Panc1 (cell line): ENCODE measurements around the gene USP48. TPM values are rescaled to one million over a fixed set of nuclear protein-coding genes. Genes with fewer than 3 reads are reported as not detected.

ENCODE experiments used
- ATAC-seq: fragments of 200-7000 bp; cut with Tn5 transposase; 2 replicates; pipeline ENCODE4 v1.9.1; 2020; ENCODE audit warnings: mild to moderate bottlenecking, moderate library complexity
- BruUV-seq: library from RNA; stranded (reverse); fragments of 400-500 nt; replicated peaks from 2 replicates; lab custom pipeline; 2021; lab: Mats Ljungman, UMichigan
- CTCF ChIA-PET: fragments of 300-600 bp; sonication (Branson Sonifier 250); formaldehyde crosslinking; loops from one replicate; lab custom pipeline; 2022; ENCODE audit warnings: antibody characterized with exemption; lab: Charles Lee
- POLR2A ChIA-PET: fragments of 300-600 bp; sonication (Branson Sonifier 250); formaldehyde crosslinking; loops from one replicate; lab custom pipeline; 2022; ENCODE audit warnings: antibody characterized with exemption; lab: Charles Lee
- DNase-seq: peaks from one replicate; pipeline ENCODE4 v3.0.0-alpha.2; 2010; ENCODE audit warnings: low read depth, low spot score
- H3K27ac ChIP-seq: 2 replicates; pipeline ENCODE4 v1.5.1; 2011; ENCODE audit warnings: mild to moderate bottlenecking, low read length, inconsistent platforms
- H3K27me3 ChIP-seq: fragments of 200-500 bp; sonication (Bioruptor generic); 2 replicates; pipeline ENCODE4 v1.6.0; 2014; ENCODE audit warnings: low read length, inconsistent platforms; ENCODE audit not compliant: control insufficient read depth, insufficient read depth
- H3K36me3 ChIP-seq: fragments of 200-500 bp; sonication (Bioruptor generic); 2 replicates; pipeline ENCODE4 v1.5.1; 2014; ENCODE audit warnings: inconsistent platforms, mild to moderate bottlenecking, low read length, moderate library complexity; ENCODE audit not compliant: control insufficient read depth, insufficient read depth
- H3K4me1 ChIP-seq: 2 replicates; pipeline ENCODE4 v1.5.1; 2011; ENCODE audit warnings: inconsistent platforms, mild to moderate bottlenecking, low read length, moderate library complexity; ENCODE audit not compliant: control insufficient read depth, insufficient read depth
- H3K4me3 ChIP-seq, 2 experiments: 2 replicates each; pipeline ENCODE4 v1.5.1; 2011 to 2012; ENCODE audit warnings: low read depth in 2 of 2, low read length in 2 of 2, mild to moderate bottlenecking in 2 of 2, inconsistent platforms in 1 of 2, moderate library complexity in 1 of 2
- H3K9me3 ChIP-seq: fragments of 200-500 bp; sonication (Bioruptor generic); 2 replicates; pipeline ENCODE4 v1.5.1; 2014; ENCODE audit warnings: low read depth, mild to moderate bottlenecking, inconsistent platforms, low read length, moderate library complexity; ENCODE audit not compliant: control insufficient read depth, insufficient read depth
- POLR2AphosphoS5 ChIP-seq: IDR thresholded peaks from 2 replicates; pipeline ENCODE4 v1.6.1; 2012; ENCODE audit warnings: mild to moderate bottlenecking, low read depth, low read length, moderate library complexity
- SIN3A ChIP-seq: IDR thresholded peaks from 2 replicates; pipeline ENCODE4 v1.6.1; 2012; ENCODE audit warnings: low read depth, mild to moderate bottlenecking, low read length, moderate library complexity, borderline replicate concordance; ENCODE audit not compliant: insufficient read depth
- TCF7L2 ChIP-seq: IDR thresholded peaks from 2 replicates; pipeline ENCODE4 v1.6.1; 2011; ENCODE audit warnings: mild to moderate bottlenecking, low read depth, low read length, inconsistent platforms
- in situ Hi-C: cut with HindIII; loops from 2 replicates; pipeline ENCODE4 v1.10.0; 2016; ENCODE audit warnings: low sequenced_read_pairs, low pct_unique_long_range_greater_than_20kb
- intact Hi-C: fragments of 100-400 bp; cut with micrococcal nuclease; formaldehyde crosslinking; loops from one replicate; pipeline ENCODE4 v1.10.0; 2022; ENCODE audit not compliant: unreplicated experiment
- total RNA-seq: library from RNA; stranded (reverse); gene quantifications from one replicate; pipeline ENCODE4 v1.2.1, GENCODE V29; 2021; ENCODE audit not compliant: unreplicated experiment
- TF ChIP-seq, protein P1 (sequence below): fragments of 450-650 bp; IDR thresholded peaks from 2 replicates; pipeline ENCODE4 v1.5.1; 2017; ENCODE audit warnings: mild to moderate bottlenecking
- TF ChIP-seq, protein P2 (sequence below), 2 experiments: IDR thresholded peaks; 2 replicates each; pipeline ENCODE4 v1.6.1; 2011 to 2012; ENCODE audit warnings: low read depth in 2 of 2, control low read depth in 1 of 2, low read length in 1 of 2, mild to moderate bottlenecking in 1 of 2, moderate library complexity in 1 of 2; ENCODE audit not compliant: insufficient read depth in 1 of 2

USP48 gene
- total RNA-seq, 1 experiment from 2014 or later = 71.6 TPM

DNA sequence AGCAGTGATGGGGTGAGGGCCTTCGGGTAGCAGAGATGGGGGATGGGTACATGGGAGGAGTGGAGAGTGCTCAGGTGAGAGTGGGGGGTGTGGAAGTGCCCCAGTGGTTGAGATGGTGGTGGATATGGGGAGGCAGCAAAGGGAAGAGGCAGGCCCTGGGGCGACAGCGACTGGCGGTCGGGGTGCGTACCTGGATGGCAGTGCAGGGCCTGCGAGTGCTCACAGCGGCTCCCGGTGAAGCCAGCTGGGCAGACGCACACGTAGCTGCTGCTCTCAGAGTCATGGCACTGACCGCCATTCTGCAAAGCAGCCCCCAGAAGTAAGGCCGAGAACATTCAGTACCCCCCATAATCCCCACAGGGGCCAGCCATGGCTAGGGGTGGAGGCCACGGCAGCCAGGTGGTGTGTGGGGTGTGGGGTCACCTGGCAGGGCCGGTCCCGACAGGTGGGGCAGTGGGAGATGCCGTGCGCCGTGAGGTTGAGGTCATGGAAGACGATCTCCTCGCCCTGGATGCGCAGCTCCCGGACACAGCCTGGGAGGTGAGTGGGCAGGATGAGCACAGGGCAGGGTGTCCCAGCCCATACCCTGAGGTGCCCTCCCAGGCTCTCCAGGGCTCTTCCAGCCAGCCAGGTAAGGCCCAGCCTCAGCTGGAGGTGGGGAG lies 48.0 kb upstream of the USP48 start:
- ChIA-PET POLR2A (no interaction called here), CTCF (no interaction called here)
- intact Hi-C loops (no loop called here), in situ Hi-C loops (no loop called here)
- no peaks in the 10 kb centered on the region for H3K27me3 ChIP-seq
- BruUV-seq = no TSS peak
- H3K4me3 ChIP-seq = no peak overlapping the region
- H3K9me3 ChIP-seq = no peaks in the 10 kb centered on the region
- H3K4me1 ChIP-seq = no peaks in the 10 kb centered on the region
- no peak overlapping the region for H3K27ac ChIP-seq
- DNase-seq (no peak), ATAC-seq (no peak)
- TF ChIP-seq, protein P1, sequence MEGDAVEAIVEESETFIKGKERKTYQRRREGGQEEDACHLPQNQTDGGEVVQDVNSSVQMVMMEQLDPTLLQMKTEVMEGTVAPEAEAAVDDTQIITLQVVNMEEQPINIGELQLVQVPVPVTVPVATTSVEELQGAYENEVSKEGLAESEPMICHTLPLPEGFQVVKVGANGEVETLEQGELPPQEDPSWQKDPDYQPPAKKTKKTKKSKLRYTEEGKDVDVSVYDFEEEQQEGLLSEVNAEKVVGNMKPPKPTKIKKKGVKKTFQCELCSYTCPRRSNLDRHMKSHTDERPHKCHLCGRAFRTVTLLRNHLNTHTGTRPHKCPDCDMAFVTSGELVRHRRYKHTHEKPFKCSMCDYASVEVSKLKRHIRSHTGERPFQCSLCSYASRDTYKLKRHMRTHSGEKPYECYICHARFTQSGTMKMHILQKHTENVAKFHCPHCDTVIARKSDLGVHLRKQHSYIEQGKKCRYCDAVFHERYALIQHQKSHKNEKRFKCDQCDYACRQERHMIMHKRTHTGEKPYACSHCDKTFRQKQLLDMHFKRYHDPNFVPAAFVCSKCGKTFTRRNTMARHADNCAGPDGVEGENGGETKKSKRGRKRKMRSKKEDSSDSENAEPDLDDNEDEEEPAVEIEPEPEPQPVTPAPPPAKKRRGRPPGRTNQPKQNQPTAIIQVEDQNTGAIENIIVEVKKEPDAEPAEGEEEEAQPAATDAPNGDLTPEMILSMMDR = no peak
- H3K36me3 ChIP-seq = peaks cover 9% of the 10 kb centered on the region; the same call in 1 of the 2 replicates

DNA sequence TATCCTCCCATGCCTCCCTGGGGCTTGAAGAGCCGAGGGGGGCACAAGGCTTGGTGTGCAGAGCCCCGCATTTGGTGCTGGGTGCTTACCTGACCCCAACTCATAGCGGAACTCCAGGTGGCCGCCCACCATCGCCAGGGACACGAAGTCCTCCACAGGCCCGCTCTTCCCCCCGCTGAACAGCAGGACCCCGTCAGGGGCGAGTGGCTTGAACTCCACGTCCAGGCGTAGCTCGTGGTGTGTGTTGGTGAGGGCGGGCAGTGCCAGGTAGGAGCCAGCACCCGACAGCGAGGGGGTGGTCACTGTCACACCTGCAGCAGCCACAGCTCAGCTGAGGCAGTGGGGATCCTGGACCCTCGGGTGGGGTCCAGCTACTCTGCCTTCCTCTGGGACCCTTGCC lies 46.3 kb upstream of the USP48 start:
- ChIA-PET POLR2A (no interaction called here), CTCF (no interaction called here)
- TF ChIP-seq SIN3A (no peak), POLR2AphosphoS5 (no peak), TCF7L2 (no peak)
- TF ChIP-seq, protein P2, sequence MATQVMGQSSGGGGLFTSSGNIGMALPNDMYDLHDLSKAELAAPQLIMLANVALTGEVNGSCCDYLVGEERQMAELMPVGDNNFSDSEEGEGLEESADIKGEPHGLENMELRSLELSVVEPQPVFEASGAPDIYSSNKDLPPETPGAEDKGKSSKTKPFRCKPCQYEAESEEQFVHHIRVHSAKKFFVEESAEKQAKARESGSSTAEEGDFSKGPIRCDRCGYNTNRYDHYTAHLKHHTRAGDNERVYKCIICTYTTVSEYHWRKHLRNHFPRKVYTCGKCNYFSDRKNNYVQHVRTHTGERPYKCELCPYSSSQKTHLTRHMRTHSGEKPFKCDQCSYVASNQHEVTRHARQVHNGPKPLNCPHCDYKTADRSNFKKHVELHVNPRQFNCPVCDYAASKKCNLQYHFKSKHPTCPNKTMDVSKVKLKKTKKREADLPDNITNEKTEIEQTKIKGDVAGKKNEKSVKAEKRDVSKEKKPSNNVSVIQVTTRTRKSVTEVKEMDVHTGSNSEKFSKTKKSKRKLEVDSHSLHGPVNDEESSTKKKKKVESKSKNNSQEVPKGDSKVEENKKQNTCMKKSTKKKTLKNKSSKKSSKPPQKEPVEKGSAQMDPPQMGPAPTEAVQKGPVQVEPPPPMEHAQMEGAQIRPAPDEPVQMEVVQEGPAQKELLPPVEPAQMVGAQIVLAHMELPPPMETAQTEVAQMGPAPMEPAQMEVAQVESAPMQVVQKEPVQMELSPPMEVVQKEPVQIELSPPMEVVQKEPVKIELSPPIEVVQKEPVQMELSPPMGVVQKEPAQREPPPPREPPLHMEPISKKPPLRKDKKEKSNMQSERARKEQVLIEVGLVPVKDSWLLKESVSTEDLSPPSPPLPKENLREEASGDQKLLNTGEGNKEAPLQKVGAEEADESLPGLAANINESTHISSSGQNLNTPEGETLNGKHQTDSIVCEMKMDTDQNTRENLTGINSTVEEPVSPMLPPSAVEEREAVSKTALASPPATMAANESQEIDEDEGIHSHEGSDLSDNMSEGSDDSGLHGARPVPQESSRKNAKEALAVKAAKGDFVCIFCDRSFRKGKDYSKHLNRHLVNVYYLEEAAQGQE (IDR thresholded peaks at IDR 0.05; ENCODE audit: insufficient read depth in 1 of 2, low read depth in 2 of 2, low read length in 1 of 2) = no peak
- TF ChIP-seq, protein P1 = no peak
- Histone ChIP-seq H3K9me3 (no peaks in the 10 kb centered on the region), H3K4me3 (no peak overlapping the region), H3K27me3 (no peaks in the 10 kb centered on the region), H3K36me3 (peaks cover 12% of the 10 kb centered on the region), H3K4me1 (no peaks in the 10 kb centered on the region), H3K27ac (no peak overlapping the region)
- in situ Hi-C loops (no loop called here), intact Hi-C loops (no loop called here)
- BruUV-seq = no TSS peak
- no peak for DNase-seq
- ATAC-seq = no peak
